ENCODE data around the gene CAMSAP2. TPM values are rescaled to one million over a fixed set of nuclear protein-coding genes. Genes with fewer than 3 reads are reported as not detected.

The CAMSAP2 gene
- total and polyA plus RNA-seq, 2 of the 4 experiments (the other 2 are of a cell fraction) = 8.3 to 29.4 TPM

GRCh38 chr1:200779326-200779725, 40.6 kb downstream of the CAMSAP2 start:
- no peaks in the 10 kb centered on the region; the same call in 1 of the 2 replicates for H3K9me3 ChIP-seq (ENCODE audit: control insufficient read depth, insufficient read depth, low read length)
- CTCF ChIA-PET = no interaction called here
- H3K23ac ChIP-seq (ENCODE audit: low read depth, low read length) = no peak overlapping the region
- intact Hi-C loops (cut with micrococcal nuclease) = no loop called here
- no peak overlapping the region for H2BK120ac ChIP-seq (ENCODE audit: low read depth, low read length)
- POLR2A ChIA-PET (ENCODE audit: unreplicated experiment) = no interaction called here
- in situ Hi-C loops (cut with MboI; ENCODE audit: low sequenced_read_pairs) = no loop called here
- dilution Hi-C loops (cut with HindIII; ENCODE audit: low sequenced_read_pairs, unreplicated experiment) = no loop called here
- ATAC-seq (ENCODE audit: low read depth) (no peak), DNase-seq (no peak)
- no peak overlapping the region for H3K9ac ChIP-seq (ENCODE audit: low read depth, low read length)
- peaks cover 13% of the 10 kb centered on the region for H3K4me1 ChIP-seq (ENCODE audit: control insufficient read depth, insufficient read depth, low read length)
- no peak overlapping the region for H3K56ac ChIP-seq (ENCODE audit: extremely low read depth, insufficient read depth, low read length)
- no peak overlapping the region for H2BK5ac ChIP-seq (ENCODE audit: low read depth, low read length, poor library complexity, severe bottlenecking)
- H2BK15ac ChIP-seq (ENCODE audit: low read depth, low read length) = no peak overlapping the region
- H4K5ac ChIP-seq (ENCODE audit: low read depth, low read length) = no peak overlapping the region
- peaks cover 16 to 66% of the 10 kb centered on the region in 2 experiments for H3K79me1 ChIP-seq (ENCODE audit: low read depth in 1 of 2, low read length in 2 of 2)
- 100% methylated on average over 1 of the region's 2 CpGs; no CpG with 5 or more reads in 1 of the 2 experiments for WGBS, 2 experiments (ENCODE audit: extremely low coverage in 2 of 2, insufficient read length in 1 of 2)
- H2AFZ ChIP-seq (replicated peaks; ENCODE audit: low read length, poor library complexity) = no peak overlapping the region
- H3K4ac ChIP-seq (ENCODE audit: low read depth, low read length) = no peak overlapping the region
- H2AK5ac ChIP-seq (ENCODE audit: low read depth, low read length) = no peak overlapping the region
- no peak overlapping the region for H3K18ac ChIP-seq (ENCODE audit: low read depth, low read length)
- no peak overlapping the region for H2BK20ac ChIP-seq (ENCODE audit: low read depth, low read length)
- no peak overlapping the region for H4K8ac ChIP-seq (ENCODE audit: low read depth in 2 of 2, low read length in 2 of 2)
- H3K27ac ChIP-seq (ENCODE audit: insufficient read depth, low read length) = no peak overlapping the region
- H3K14ac ChIP-seq (replicated peaks; ENCODE audit: low read depth, low read length) = no peak overlapping the region
- peaks cover 11% of the 10 kb centered on the region for H3K36me3 ChIP-seq (ENCODE audit: control insufficient read depth, insufficient read depth, low read length)
- no peak overlapping the region for H3K4me2 ChIP-seq (ENCODE audit: low read depth, low read length)
- H3K27me3 ChIP-seq (ENCODE audit: control insufficient read depth, insufficient read depth, low read length) = no peaks in the 10 kb centered on the region
- H2AK9ac ChIP-seq (replicated peaks; ENCODE audit: low read depth, low read length, poor library complexity) = no peak overlapping the region
- no TSS peak for BruUV-seq (replicated peaks)
- TF ChIP-seq NFE2L2 (IDR thresholded peaks at IDR 0.05; ENCODE audit: low read depth, low read length) (no peak), BHLHE40 (IDR thresholded peaks at IDR 0.05; ENCODE audit: low read depth, low read length) (no peak), SMC3 (IDR thresholded peaks at IDR 0.05; ENCODE audit: low read depth, low read length) (no peak), CEBPB (IDR thresholded peaks at IDR 0.05; ENCODE audit: low read depth, low read length) (no peak), FOS (IDR thresholded peaks at IDR 0.05; ENCODE audit: low read depth, low read length) (no peak), USF2 (IDR thresholded peaks at IDR 0.05; ENCODE audit: low read depth, low read length) (no peak)
- no peak overlapping the region for H4K91ac ChIP-seq (ENCODE audit: insufficient read depth, low read depth, low read length)
- H4K20me1 ChIP-seq (ENCODE audit: insufficient read depth, low read length) = peaks cover 40% of the 10 kb centered on the region; the same call in 1 of the 2 replicates
- H3K9me1 ChIP-seq (ENCODE audit: insufficient read depth, low read length) = peaks cover 8% of the 10 kb centered on the region
- H3K4me3 ChIP-seq (ENCODE audit: insufficient read depth, low read depth, low read length) = no peak overlapping the region

Measured in IMR-90 (cell line).